Dermis blood vessel endothelial cell (primary cell): ENCODE results near the gene LGR6. TPM values are rescaled to one million over a fixed set of nuclear protein-coding genes. Genes with fewer than 3 reads are reported as not detected.
A peak's percentile ranks its signal among the peaks of the same experiment; 100 is the strongest.
"Not testable (repeated sequence)": the region's sequence is repeated elsewhere in the genome, so short reads cannot be mapped to it uniquely, and the experiment has no call there.

Experiments
- DNase-seq: peaks from one replicate; pipeline ENCODE4 v3.0.0; 2010
- total RNA-seq: library from RNA; depleted of rRNA; stranded (reverse); fragments of >200 nt; gene quantifications from 2 replicates; pipeline ENCODE4 v1.2.3, GENCODE V29; 2014

Gene LGR6
- total RNA-seq, 1 donor from 2014 or later: not detected

- no peak for DNase-seq
These were observed 13.5 kb upstream of the LGR6 start for GRCh38 chr1:202179828-202180750.

GRCh38 chr1:202180751-202181139 lies 12.9 kb upstream of the LGR6 start:
- not testable (repeated sequence) for DNase-seq

GRCh38 chr1:202181586-202181985 lies 12.0 kb upstream of the LGR6 start:
- no peak for DNase-seq

- no peak for DNase-seq
These were observed 11.3 kb upstream of the LGR6 start for GRCh38 chr1:202182040-202182877.

- DNase-seq: peak; percentile 92
These were observed 8.7 kb upstream of the LGR6 start for GRCh38 chr1:202184750-202185460.

GRCh38 chr1:202186327-202186726 lies 7.3 kb upstream of the LGR6 start:
- no peak for DNase-seq

- DNase-seq: no peak
These were observed 6.4 kb upstream of the LGR6 start for GRCh38 chr1:202187041-202187671.

- DNase-seq: no peak
These were observed 5.7 kb upstream of the LGR6 start for GRCh38 chr1:202187697-202188407.

- peak; percentile 77 for DNase-seq
These were observed 4.4 kb upstream of the LGR6 start for GRCh38 chr1:202189001-202189790.

- peak; percentile 40 for DNase-seq
These were observed 3.5 kb upstream of the LGR6 start for GRCh38 chr1:202189918-202190715.

GRCh38 chr1:202191391-202191790 lies 2.2 kb upstream of the LGR6 start:
- DNase-seq: not testable (repeated sequence)

GRCh38 chr1:202192770-202193613 lies 607 bp upstream of the LGR6 start:
- DNase-seq: peak; percentile 75

- no peak for DNase-seq
These were observed 689 bp downstream of the LGR6 start for GRCh38 chr1:202194328-202194648.

- no peak for DNase-seq
These were observed 4.2 kb downstream of the LGR6 start for GRCh38 chr1:202197653-202198365.

- no peak for DNase-seq
These were observed 4.7 kb downstream of the LGR6 start for GRCh38 chr1:202198366-202198724.

- no peak for DNase-seq
These were observed 5.7 kb downstream of the LGR6 start for GRCh38 chr1:202199040-202199889.

- DNase-seq: no peak
These were observed 6.5 kb downstream of the LGR6 start for GRCh38 chr1:202200112-202200548.

GRCh38 chr1:202200669-202201068 lies 7.1 kb downstream of the LGR6 start:
- DNase-seq: no peak
